B cell (primary cell): ENCODE results near the gene NUPR1. TPM values are rescaled to one million over a fixed set of nuclear protein-coding genes. Genes with fewer than 3 reads are reported as not detected.
"Not testable (repeated sequence)": the region's sequence is repeated elsewhere in the genome, so short reads cannot be mapped to it uniquely, and the experiment has no call there.

Experiments
- ATAC-seq: fragments of 200-7000 bp; cut with Tn5 transposase; one replicate; pipeline ENCODE4 v1.10.0; 2021; ENCODE audit warnings: low read depth, mild to moderate bottlenecking, moderate number of reproducible peaks, moderate library complexity
- CTCF ChIA-PET: fragments of 350-600 bp; sonication (Branson Sonifier 250); formaldehyde crosslinking; loops from one replicate; lab custom pipeline; 2021; ENCODE audit warnings: antibody characterized with exemption, inconsistent platforms; lab: Charles Lee
- POLR2A ChIA-PET: fragments of 350-600 bp; sonication (Branson Sonifier 250); formaldehyde crosslinking; loops from one replicate; lab custom pipeline; 2021; ENCODE audit warnings: antibody characterized with exemption; lab: Charles Lee
- DNase-seq: peaks from one replicate; pipeline ENCODE4 v3.0.0; 2013
- H2AFZ ChIP-seq: 2 replicates; pipeline ENCODE4 v1.6.1; 2012; ENCODE audit warnings: mild to moderate bottlenecking, low read depth, low read length; ENCODE audit not compliant: insufficient read depth, poor library complexity, severe bottlenecking
- H3K27ac ChIP-seq, 2 donors: 1 replicate in 1 of 2; 2 replicates in 1 of 2; pipeline ENCODE4 v1.5.1; 2012 to 2013; ENCODE audit warnings: low read length in 2 of 2, mild to moderate bottlenecking in 2 of 2, moderate library complexity in 1 of 2
- H3K27me3 ChIP-seq, 4 experiments: fragments of 200-600 bp in 1 of 4; sonication (generic) in 1 of 4; replicated peaks in 1 of 4; 1 replicate in 2 of 4; 2 replicates in 2 of 4; pipeline versions ENCODE4 v1.6.1 to v1.7.0; 2013 to 2016; ENCODE audit warnings: low read length in 3 of 4, mild to moderate bottlenecking in 2 of 4, mixed read lengths in 1 of 4, moderate library complexity in 1 of 4; ENCODE audit not compliant: insufficient read depth in 4 of 4, control insufficient read depth in 3 of 4; ENCODE audit errors: control extremely low read depth in 1 of 4
- H3K36me3 ChIP-seq, 2 experiments: replicated peaks in 1 of 2; 1 replicate in 1 of 2; 2 replicates in 1 of 2; pipeline versions ENCODE4 v1.6.1 to v1.7.1; 2013; ENCODE audit warnings: low read length in 1 of 2; ENCODE audit not compliant: insufficient read depth in 2 of 2, control insufficient read depth in 1 of 2; ENCODE audit errors: control extremely low read depth in 1 of 2, extremely low read depth in 1 of 2
- H3K4me1 ChIP-seq, 2 donors: fragments of 200-600 bp in 1 of 2; sonication (generic) in 1 of 2; 1 replicate in 1 of 2; 2 replicates in 1 of 2; pipeline versions ENCODE4 v1.5.1 to v1.6.1; 2013 to 2017; ENCODE audit warnings: low read length in 2 of 2; ENCODE audit not compliant: control insufficient read depth in 2 of 2, insufficient read depth in 2 of 2
- H3K4me2 ChIP-seq: replicated peaks from 2 replicates; pipeline ENCODE3; 2012; ENCODE audit warnings: mild to moderate bottlenecking, low read depth, low read length; ENCODE audit not compliant: poor library complexity, severe bottlenecking
- H3K4me3 ChIP-seq, 5 experiments: fragments of 200-600 bp in 1 of 5; sonication (generic) in 1 of 5; 1 replicate in 3 of 5; 2 replicates in 2 of 5; pipeline versions ENCODE4 v1.5.1 to v1.7.0; 2011 to 2016; ENCODE audit warnings: low read length in 4 of 5, mild to moderate bottlenecking in 4 of 5, low read depth in 2 of 5, control low read depth in 1 of 5, moderate library complexity in 1 of 5; ENCODE audit not compliant: insufficient read depth in 1 of 5; ENCODE audit errors: control extremely low read depth in 1 of 5, extremely low read depth in 1 of 5
- H3K79me2 ChIP-seq: fragments of 200-600 bp; sonication (generic); one replicate; pipeline ENCODE4 v1.6.0; 2016; ENCODE audit warnings: low read length; ENCODE audit not compliant: control insufficient read depth, insufficient read depth
- H3K9ac ChIP-seq: fragments of 200-600 bp; sonication (generic); 2 replicates; pipeline ENCODE4 v1.6.1; 2017; ENCODE audit warnings: mild to moderate bottlenecking, low read length, moderate library complexity
- H3K9me3 ChIP-seq, 3 donors: one replicate each; pipeline versions ENCODE4 v1.6.1 to v1.7.1; 2013; ENCODE audit warnings: low read length in 2 of 3; ENCODE audit not compliant: control insufficient read depth in 2 of 3, insufficient read depth in 1 of 3; ENCODE audit errors: control extremely low read depth in 1 of 3
- H4K20me1 ChIP-seq: 2 replicates; pipeline ENCODE4 v1.6.0; 2012; ENCODE audit warnings: mild to moderate bottlenecking, low read length; ENCODE audit not compliant: insufficient read depth, control insufficient read depth, poor library complexity, severe bottlenecking
- H3K27ac Mint-ChIP-seq: one replicate; pipeline ENCODE4 v1.8.0; 2021; ENCODE audit warnings: mixed read lengths
- H3K27me3 Mint-ChIP-seq: one replicate; pipeline ENCODE4 v1.8.0; 2021; ENCODE audit warnings: mixed read lengths
- H3K4me1 Mint-ChIP-seq: one replicate; pipeline ENCODE4 v1.8.0; 2021; ENCODE audit warnings: mixed read lengths
- H3K4me3 Mint-ChIP-seq: one replicate; pipeline ENCODE4 v1.8.0; 2021; ENCODE audit warnings: mixed read lengths
- H3K9me3 Mint-ChIP-seq: one replicate; pipeline ENCODE4 v1.8.0; 2022; ENCODE audit warnings: mixed read lengths; ENCODE audit not compliant: insufficient read depth
- CTCF ChIP-seq: fragments of 200-600 bp; IDR thresholded peaks from one replicate; pipeline ENCODE4 v1.8.0; 2022; ENCODE audit warnings: antibody characterized with exemption, mild to moderate bottlenecking
- EZH2 ChIP-seq: IDR thresholded peaks from 2 replicates; pipeline ENCODE4 v1.6.1; 2012; ENCODE audit warnings: borderline replicate concordance, low read depth, mild to moderate bottlenecking, moderate library complexity, low read length; ENCODE audit not compliant: insufficient read depth, poor library complexity, severe bottlenecking
- WGBS: methylation state at CpG from one replicate; pipeline ENCODE4 v1.1.5; 2013; ENCODE audit warnings: missing lambda C conversion rate; ENCODE audit not compliant: insufficient coverage; 5-methylcytosine and 5-hydroxymethylcytosine counted together
- intact Hi-C: fragments of 100-400 bp; cut with micrococcal nuclease; formaldehyde crosslinking; loops from one replicate; pipeline ENCODE4 v1.10.0; 2022
- polyA plus RNA-seq: library from polyadenylated mRNA; depleted of rRNA; stranded (reverse); fragments of >200 nt; gene quantifications from 2 replicates; pipeline ENCODE4 v1.2.3, GENCODE V29; 2012
- total RNA-seq, 2 donors: library from RNA; stranded (reverse); fragments of 120-200 nt in 1 of 2; gene quantifications; 1 replicate in 1 of 2; 2 replicates in 1 of 2; pipeline versions ENCODE4 v1.2.3 to v1.2.4, GENCODE V29; 2013 to 2022

NUPR1 gene
- total and polyA plus RNA-seq, 2 donors (not counting 1 experiment from before 2014, with no cell fraction given) = not detected

GRCh38 chr16:28567292-28567691 is 28.5 kb upstream of the NUPR1 start:
- Histone ChIP-seq H3K4me2 (no peak overlapping the region), H3K4me1 (no peaks in the 10 kb centered on the region), H3K27me3 (no peaks in the 10 kb centered on the region), H3K9me3 (peaks cover 0 to 17% (median 7%) of the 10 kb centered on the region in 3 donors), H3K9ac (no peak overlapping the region), H3K27ac (no peak overlapping the region), H2AFZ (no peak overlapping the region), H3K4me3 (no peak overlapping the region), H3K79me2 (peaks cover 74% of the 10 kb centered on the region), H3K36me3 (peaks cover 0 to 2% of the 10 kb centered on the region in 2 experiments), H4K20me1 (peaks cover 64% of the 10 kb centered on the region)
- POLR2A ChIA-PET = no interaction called here
- TF ChIP-seq CTCF (no peak), EZH2 (no peak)
- Mint-ChIP-seq H3K27me3 (no peaks in the 10 kb centered on the region), H3K4me1 (peaks cover 5% of the 10 kb centered on the region), H3K9me3 (peaks cover 7% of the 10 kb centered on the region), H3K4me3 (no peak overlapping the region), H3K27ac (no peak overlapping the region)
- ATAC-seq (no peak), DNase-seq (no peak)
- CTCF ChIA-PET = no interaction called here
- intact Hi-C loops = no loop called here
- WGBS = 100% methylated on average over 1 of the region's 2 CpGs

GRCh38 chr16:28566233-28566925 is 27.6 kb upstream of the NUPR1 start:
- H3K27me3 Mint-ChIP-seq, POLR2A ChIA-PET: not testable (repeated sequence)

More at GRCh38 chr16:28566233-28566925, 27.6 kb upstream of the NUPR1 start:
- H3K4me1 ChIP-seq, H3K27ac Mint-ChIP-seq, H3K27me3 ChIP-seq, H3K36me3 ChIP-seq, H3K4me1 Mint-ChIP-seq, H3K4me2 ChIP-seq, intact Hi-C loops, CTCF ChIA-PET, H3K4me3 ChIP-seq, H3K9me3 Mint-ChIP-seq, H3K27ac ChIP-seq, H2AFZ ChIP-seq, H3K4me3 Mint-ChIP-seq, H3K9ac ChIP-seq, ATAC-seq, DNase-seq: not testable (repeated sequence)
- Histone ChIP-seq H3K9me3 (peaks cover 0 to 17% (median 7%) of the 10 kb centered on the region in 3 donors), H3K79me2 (peaks cover 79% of the 10 kb centered on the region), H4K20me1 (peaks cover 72% of the 10 kb centered on the region)
- WGBS = no CpG with 5 or more reads among the region's 4 CpGs
